ENCODE data around the gene ZNF462.

GRCh38 chr9:106932178-106932577 lies 69.2 kb downstream of the ZNF462 start:
- no peak for TF ChIP-seq CTCF (conservative IDR thresholded peaks at IDR 0.05; ENCODE audit: low read length)
- no peak for TF ChIP-seq EZH2phosphoT487 (IDR thresholded peaks at IDR 0.05; ENCODE audit: borderline replicate concordance)

Data from Loucy (cell line).